H1 (cell line): ENCODE results near the gene PMF1. TPM values are rescaled to one million over a fixed set of nuclear protein-coding genes. Genes with fewer than 3 reads are reported as not detected.

Source experiments
- CTCF ChIA-PET: fragments of 300-600 bp; sonication (Branson Sonifier 250); formaldehyde crosslinking; loops from one replicate; lab custom pipeline; 2021; ENCODE audit not compliant: partially characterized antibody; lab: Charles Lee
- POLR2A ChIA-PET: fragments of 300-600 bp; sonication (Branson Sonifier 250); formaldehyde crosslinking; loops from one replicate; lab custom pipeline; 2021; ENCODE audit warnings: inconsistent platforms; ENCODE audit not compliant: partially characterized antibody; lab: Charles Lee
- DNase-seq, 2 experiments: peaks; one replicate each; pipeline versions ENCODE4 v3.0.0 to v3.0.0-alpha.2; 2010 to 2022; ENCODE audit warnings: low spot score in 2 of 2, low read depth in 1 of 2, mixed read lengths in 1 of 2
- FAIRE-seq: peaks from 2 replicates; lab custom pipeline; 2011; peaks lifted over from hg19 to GRCh38; lab: Jason Lieb, UNC
- H2AFZ ChIP-seq: 2 replicates; pipeline ENCODE4 v1.8.1; 2012; ENCODE audit warnings: low read length, inconsistent platforms
- H2AK5ac ChIP-seq: 2 replicates; pipeline ENCODE4 v1.6.1; 2013; ENCODE audit warnings: low read depth, low read length
- H2BK120ac ChIP-seq: replicated peaks from 2 replicates; pipeline ENCODE3; 2013; ENCODE audit warnings: low read depth, low read length, inconsistent platforms
- H2BK12ac ChIP-seq: 2 replicates; pipeline ENCODE4 v1.6.1; 2013; ENCODE audit warnings: low read depth, low read length
- H2BK15ac ChIP-seq: 2 replicates; pipeline ENCODE4 v1.6.1; 2013; ENCODE audit warnings: low read length
- H2BK20ac ChIP-seq: 2 replicates; pipeline ENCODE4 v1.6.1; 2013; ENCODE audit warnings: low read length
- H2BK5ac ChIP-seq: 2 replicates; pipeline ENCODE4 v1.6.1; 2013; ENCODE audit warnings: low read depth, low read length
- H3K14ac ChIP-seq: 2 replicates; pipeline ENCODE4 v1.6.1; 2013; ENCODE audit warnings: inconsistent platforms; ENCODE audit not compliant: insufficient read length
- H3K18ac ChIP-seq: 2 replicates; pipeline ENCODE4 v1.6.1; 2013; ENCODE audit warnings: low read length; ENCODE audit errors: extremely low read depth
- H3K23ac ChIP-seq: 2 replicates; pipeline ENCODE4 v1.6.1; 2013; ENCODE audit warnings: inconsistent platforms; ENCODE audit not compliant: insufficient read length
- H3K23me2 ChIP-seq: 2 replicates; pipeline ENCODE4 v1.6.1; 2013; ENCODE audit warnings: low read depth, low read length
- H3K27ac ChIP-seq: 2 replicates; pipeline ENCODE4 v1.6.1; 2011; ENCODE audit warnings: low read depth, low read length, inconsistent platforms
- H3K27me3 ChIP-seq, 4 experiments: replicated peaks in 1 of 4; 1 replicate in 1 of 4; 2 replicates in 3 of 4; pipeline versions ENCODE4 v1.6.1 to v1.8.1; 2011 to 2013; ENCODE audit warnings: low read length in 3 of 4, mild to moderate bottlenecking in 3 of 4, inconsistent platforms in 2 of 4, mixed read lengths in 2 of 4, moderate library complexity in 1 of 4; ENCODE audit not compliant: control insufficient read depth in 3 of 4, insufficient read depth in 3 of 4; ENCODE audit errors: extremely low read depth in 1 of 4
- H3K36me3 ChIP-seq, 4 experiments: 2 replicates each; pipeline versions ENCODE4 v1.6.1 to v1.8.1; 2011 to 2013; ENCODE audit warnings: mild to moderate bottlenecking in 4 of 4, low read length in 3 of 4, moderate library complexity in 2 of 4, control low read depth in 1 of 4, inconsistent platforms in 1 of 4; ENCODE audit not compliant: insufficient read depth in 4 of 4, control insufficient read depth in 2 of 4
- H3K4ac ChIP-seq: replicated peaks from 2 replicates; pipeline ENCODE3; 2013; ENCODE audit warnings: low read length, low read depth, mixed read lengths, inconsistent platforms; ENCODE audit not compliant: insufficient read length
- H3K4me1 ChIP-seq, 4 experiments: replicated peaks in 1 of 4; 1 replicate in 1 of 4; 2 replicates in 3 of 4; pipeline versions ENCODE4 v1.6.1 to v1.8.1; 2011 to 2013; ENCODE audit warnings: low read length in 3 of 4, inconsistent platforms in 2 of 4, mixed read lengths in 1 of 4; ENCODE audit not compliant: insufficient read depth in 4 of 4, control insufficient read depth in 3 of 4
- H3K4me2 ChIP-seq, 2 experiments: 2 replicates each; pipeline versions ENCODE4 v1.6.1 to v1.8.1; 2011 to 2013; ENCODE audit warnings: low read depth in 2 of 2, low read length in 2 of 2, control low read depth in 1 of 2, inconsistent platforms in 1 of 2, mild to moderate bottlenecking in 1 of 2; ENCODE audit not compliant: insufficient read depth in 1 of 2
- H3K4me3 ChIP-seq, 4 experiments: fragments of 200-600, 300-600 bp in 1 of 4; sonication (generic), shearing (Covaris generic), sonication (Bioruptor Twin) in 1 of 4; 2 replicates each; pipeline versions ENCODE4 v1.5.1 to v1.8.1; 2011 to 2016; ENCODE audit warnings: low read length in 4 of 4, low read depth in 3 of 4, control low read depth in 2 of 4, inconsistent platforms in 2 of 4, mild to moderate bottlenecking in 2 of 4, mixed read lengths in 1 of 4, moderate library complexity in 1 of 4; ENCODE audit not compliant: insufficient read depth in 2 of 4; ENCODE audit errors: extremely low read depth in 1 of 4
- H3K56ac ChIP-seq: replicated peaks from 2 replicates; pipeline ENCODE3; 2013; ENCODE audit warnings: low read depth, mild to moderate bottlenecking, mixed read lengths, low read length, inconsistent platforms; ENCODE audit not compliant: insufficient read length
- H3K79me1 ChIP-seq: 2 replicates; pipeline ENCODE4 v1.6.1; 2013; ENCODE audit warnings: low read depth, low read length, control low read depth
- H3K79me2 ChIP-seq, 2 experiments: 2 replicates each; pipeline versions ENCODE4 v1.6.1 to v1.8.1; 2012 to 2013; ENCODE audit warnings: low read length in 2 of 2, mild to moderate bottlenecking in 2 of 2, inconsistent platforms in 1 of 2; ENCODE audit not compliant: insufficient read depth in 2 of 2, control insufficient read depth in 1 of 2
- H3K9ac ChIP-seq, 4 experiments: replicated peaks in 1 of 4; 1 replicate in 1 of 4; 2 replicates in 3 of 4; pipeline versions ENCODE4 v1.6.1 to v1.8.1; 2011 to 2013; ENCODE audit warnings: low read depth in 3 of 4, low read length in 3 of 4, control low read depth in 2 of 4, mild to moderate bottlenecking in 2 of 4, moderate library complexity in 2 of 4, inconsistent platforms in 1 of 4; ENCODE audit errors: extremely low read depth in 1 of 4
- H3K9me3 ChIP-seq, 2 experiments: 2 replicates each; pipeline versions ENCODE4 v1.6.1 to v1.8.1; 2012 to 2013; ENCODE audit warnings: mild to moderate bottlenecking in 2 of 2, moderate library complexity in 2 of 2, control low read depth in 1 of 2, inconsistent platforms in 1 of 2, low read depth in 1 of 2, low read length in 1 of 2, mixed read lengths in 1 of 2; ENCODE audit not compliant: insufficient read depth in 2 of 2
- H4K20me1 ChIP-seq, 2 experiments: replicated peaks in 1 of 2; 2 replicates each; pipeline versions ENCODE3 to v1.8.1; 2011 to 2013; ENCODE audit warnings: inconsistent platforms in 2 of 2, low read length in 2 of 2, mild to moderate bottlenecking in 1 of 2; ENCODE audit not compliant: insufficient read depth in 2 of 2, control insufficient read depth in 1 of 2
- H4K5ac ChIP-seq: 2 replicates; pipeline ENCODE4 v1.6.1; 2013; ENCODE audit warnings: low read length, low read depth, mixed read lengths, inconsistent platforms; ENCODE audit not compliant: insufficient read length
- H4K8ac ChIP-seq: 2 replicates; pipeline ENCODE4 v1.8.0; 2013; ENCODE audit warnings: mild to moderate bottlenecking, moderate library complexity, low read length, inconsistent platforms; ENCODE audit not compliant: insufficient read depth; ENCODE audit errors: extremely low read depth
- H4K91ac ChIP-seq: replicated peaks from 2 replicates; pipeline ENCODE3; 2013; ENCODE audit warnings: low read length, mixed read lengths, inconsistent platforms; ENCODE audit not compliant: insufficient read length
- ASH2L ChIP-seq: fragments of 200-600, 300-600 bp; sonication (generic); IDR thresholded peaks from one replicate; pipeline ENCODE4 v1.7.1; 2017; ENCODE audit warnings: low read length
- CEBPB ChIP-seq: IDR thresholded peaks from 2 replicates; pipeline ENCODE4 v1.6.1; 2012; ENCODE audit warnings: low read depth, low read length
- E2F6 ChIP-seq: IDR thresholded peaks from 2 replicates; pipeline ENCODE4 v1.6.1; 2012; ENCODE audit warnings: inconsistent platforms
- HDAC6 ChIP-seq: IDR thresholded peaks from one replicate; pipeline ENCODE4 v1.7.1; 2012; ENCODE audit warnings: low read depth, mild to moderate bottlenecking, inconsistent platforms, low read length, moderate library complexity
- POLR2AphosphoS5 ChIP-seq: IDR thresholded peaks from 2 replicates; pipeline ENCODE4 v1.6.1; 2011; ENCODE audit warnings: low read depth, low read length
- RAD21 ChIP-seq, 2 experiments: IDR thresholded peaks in 1 of 2; conservative IDR thresholded peaks in 1 of 2; 2 replicates each; pipeline ENCODE4 v1.6.1; 2011; ENCODE audit warnings: low read depth in 2 of 2, low read length in 2 of 2, improper control_type of control experiment in 1 of 2, inconsistent platforms in 1 of 2, mild to moderate bottlenecking in 1 of 2, moderate library complexity in 1 of 2
- RNF2 ChIP-seq: fragments of 200-900, 300-1000 bp; sonication (generic); IDR thresholded peaks from 2 replicates; pipeline ENCODE4 v1.7.1; 2016; ENCODE audit warnings: borderline replicate concordance, low read depth, mild to moderate bottlenecking, antibody characterized with exemption, low read length; ENCODE audit not compliant: poor library complexity, severe bottlenecking; ENCODE audit errors: missing control alignments
- ZNF274 ChIP-seq: IDR thresholded peaks from 2 replicates; pipeline ENCODE4 v1.7.0; 2012; ENCODE audit warnings: low read length, borderline replicate concordance; ENCODE audit errors: extremely low read depth
- WGBS, 2 experiments: shearing (Covaris generic) in 1 of 2; methylation state at CpG; one replicate each; pipeline versions ENCODE4 v1.1.6 to v1.1.7; 2013 to 2015; ENCODE audit warnings: low lambda C conversion rate in 2 of 2, mixed read lengths in 2 of 2, inconsistent platforms in 1 of 2, low coverage in 1 of 2, missing lambda C conversion rate in 1 of 2; ENCODE audit not compliant: insufficient replicate concordance in 2 of 2, insufficient coverage in 1 of 2, insufficient read length in 1 of 2; ENCODE audit errors: extremely low coverage in 1 of 2, missing lambda C conversion rate in 1 of 2; 5-methylcytosine and 5-hydroxymethylcytosine counted together
- polyA plus RNA-seq, 7 experiments: library from polyadenylated mRNA; depleted of rRNA in 3 of 7; stranded (reverse) in 5 of 7; unstranded in 2 of 7; fragments of >200 nt in 5 of 7; fragments of 200-250 nt in 2 of 7; gene quantifications; 1 replicate in 5 of 7; 2 replicates in 1 of 7; 4 replicates in 1 of 7; pipeline versions ENCODE4 v1.2.1 to v1.2.3, GENCODE V29; 2011 to 2013; ENCODE audit warnings: missing spikeins in 2 of 7, mixed read lengths in 2 of 7
- total RNA-seq: library from RNA; stranded (reverse); fragmentation: NEBNext Ultra II Directional; extraction: Animal tissue kit (Norgen Biotek cat#: 25700); gene quantifications from 2 replicates; pipeline ENCODE4 v1.2.1, GENCODE V29; 2021
- TF ChIP-seq, protein P1 (sequence below): IDR thresholded peaks from 2 replicates; pipeline ENCODE4 v1.6.1; 2011; ENCODE audit warnings: low read depth, mild to moderate bottlenecking, low read length; ENCODE audit not compliant: insufficient read depth

The PMF1 gene
- total and polyA plus RNA-seq, 2 of the 8 experiments (the other 6 are each of a cell fraction or from before 2014, with no cell fraction given) = 113 to 296 TPM

- Histone ChIP-seq H3K27ac (no peak overlapping the region), H4K20me1 (peaks cover 2 to 11% of the 10 kb centered on the region in 2 experiments), H3K4me3 (peak overlapping the region in 3 of 4 experiments; percentile 7 to 40 (median 10); a peak in 5 of 8 replicates), H3K4me2 (peak overlapping the region; percentile 30 to 50), H4K8ac (peak overlapping the region; percentile 79; the same call in 1 of the 2 replicates), H2AFZ (no peak overlapping the region), H2AK5ac (0 out of 2 replicates have a peak overlapping the region, but pooled peaks have one; percentile 39), H2BK5ac (no peak overlapping the region), H3K79me1 (0 out of 2 replicates have a peak, but pooled peaks cover 2% of the 10 kb centered on the region), H4K91ac (no peak overlapping the region), H2BK20ac (no peak overlapping the region), H3K18ac (peak overlapping the region; percentile 19), H4K5ac (no peak overlapping the region), H2BK15ac (peak overlapping the region; percentile 53; the same call in 1 of the 2 replicates), H2BK120ac (no peak overlapping the region), H2BK12ac (no peak overlapping the region), H3K27me3 (no peaks in the 10 kb centered on the region), H3K23me2 (no peaks in the 10 kb centered on the region), H3K23ac (no peak overlapping the region), H3K56ac (no peak overlapping the region), H3K9ac (no peak overlapping the region), H3K14ac (no peak overlapping the region), H3K79me2 (no peaks in the 10 kb centered on the region), H3K36me3 (peaks cover 5 to 17% (median 7%) of the 10 kb centered on the region in 4 experiments; a peak in 7 of 8 replicates), H3K4ac (no peak overlapping the region), H3K4me1 (peaks cover 0 to 16% (median 9%) of the 10 kb centered on the region in 4 experiments), H3K9me3 (no peaks in the 10 kb centered on the region)
- DNase-seq (peak in 1 of 2 experiments; percentile 54), FAIRE-seq (no peak)
- ChIA-PET POLR2A (interaction anchor here (1.0 to 11.8 kb wide), 23 partner anchors 11 to 278 kb away, joined by 3 to 102 read pairs (median 4); partner anchors contain the start of genes PMF1, SEMA4A, SLC25A44 and SMG5), CTCF (interaction anchor here (0.6 to 47.2 kb wide), 11 partner anchors 10 to 114 kb away, joined by 3 to 1265 read pairs (median 5); partner anchors contain the start of genes CCT3, SEMA4A and TSACC)
- 61% methylated on average over 50 of the region's 69 CpGs; no CpG with 5 or more reads in 1 of the 2 experiments for WGBS, 2 experiments
- TF ChIP-seq ASH2L (no peak), ZNF274 (no peak), RNF2 (no peak), E2F6 (peak; percentile 47), CEBPB (no peak), RAD21 (IDR thresholded peaks at IDR 0.05 in 1 of 2, conservative IDR thresholded peaks at IDR 0.05 in 1 of 2; ENCODE audit: low read depth in 2 of 2, low read length in 2 of 2) (no peak), POLR2AphosphoS5 (peak; percentile 15), HDAC6 (no peak)
- TF ChIP-seq, protein P1, sequence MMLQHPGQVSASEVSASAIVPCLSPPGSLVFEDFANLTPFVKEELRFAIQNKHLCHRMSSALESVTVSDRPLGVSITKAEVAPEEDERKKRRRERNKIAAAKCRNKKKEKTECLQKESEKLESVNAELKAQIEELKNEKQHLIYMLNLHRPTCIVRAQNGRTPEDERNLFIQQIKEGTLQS = no peak
Observed at GRCh38 chr1:156245451-156246232, 32.8 kb downstream of the PMF1 start.
